ENCODE results near the gene RABAC1. TPM values are rescaled to one million over a fixed set of nuclear protein-coding genes. Genes with fewer than 3 reads are reported as not detected.

RABAC1 gene
- total and polyA plus RNA-seq, 2 donors (not counting 3 experiments of a cell fraction or from before 2014, with no cell fraction given): 178 to 591 TPM

DNA sequence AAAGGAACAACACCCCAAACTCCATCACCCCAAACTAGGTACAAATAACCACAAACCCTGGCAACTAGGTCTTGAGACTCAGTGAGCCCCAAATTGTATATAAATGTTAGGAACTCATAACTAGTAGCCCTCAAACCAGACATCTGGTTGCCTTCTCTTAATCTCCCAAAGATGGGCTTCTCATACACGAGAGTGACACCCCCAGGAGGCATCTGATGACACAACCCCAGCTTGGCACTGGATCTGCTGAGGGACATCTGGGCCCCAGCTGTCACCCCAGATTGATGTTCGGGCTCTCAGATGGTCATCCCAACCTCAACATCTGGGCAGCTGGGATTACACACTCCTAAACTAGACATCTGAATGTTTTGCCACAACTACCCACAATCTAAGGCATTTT, 14.8 kb downstream of the RABAC1 start:
- DNase-seq (ENCODE audit: low read depth, low spot score) (no peak), FAIRE-seq (no peak)
- ChIA-PET CTCF (no interaction called here), POLR2A (no interaction called here)
- Histone ChIP-seq H3K9ac (replicated peaks; ENCODE audit: extremely low read depth, insufficient read depth, low read length) (no peak overlapping the region), H2AFZ (ENCODE audit: low read depth, low read length) (no peak overlapping the region), H3K4me2 (ENCODE audit: insufficient read depth, low read length) (no peak overlapping the region), H3K4me3 (replicated peaks in 1 of 3; ENCODE audit: insufficient read depth in 1 of 3, low read depth in 1 of 3, low read length in 3 of 3) (no peak overlapping the region), H4K20me1 (replicated peaks; ENCODE audit: control insufficient read depth, extremely low read depth, insufficient read depth, low read length) (no peaks in the 10 kb centered on the region), H3K36me3 (ENCODE audit: control insufficient read depth in 2 of 2, extremely low read depth in 1 of 2, insufficient read depth in 2 of 2, low read length in 2 of 2) (no peaks in the 10 kb centered on the region), H3K4me1 (ENCODE audit: control insufficient read depth, extremely low read depth, insufficient read depth, low read length) (peaks cover 2% of the 10 kb centered on the region), H3K79me2 (ENCODE audit: control insufficient read depth, insufficient read depth, low read length) (no peaks in the 10 kb centered on the region), H3K9me3 (replicated peaks; ENCODE audit: control insufficient read depth, insufficient read depth, low read length) (no peaks in the 10 kb centered on the region), H3K9me1 (replicated peaks; ENCODE audit: control insufficient read depth, extremely low read depth, insufficient read depth, low read length) (no peaks in the 10 kb centered on the region), H3K27me3 (ENCODE audit: control insufficient read depth in 2 of 2, insufficient read depth in 2 of 2, low read length in 2 of 2) (peaks cover 7 to 9% of the 10 kb centered on the region in 2 experiments), H3K27ac (ENCODE audit: insufficient read depth, low read depth, low read length) (no peak overlapping the region)
- TF ChIP-seq, protein P1, sequence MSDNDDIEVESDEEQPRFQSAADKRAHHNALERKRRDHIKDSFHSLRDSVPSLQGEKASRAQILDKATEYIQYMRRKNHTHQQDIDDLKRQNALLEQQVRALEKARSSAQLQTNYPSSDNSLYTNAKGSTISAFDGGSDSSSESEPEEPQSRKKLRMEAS (IDR thresholded peaks at IDR 0.05; ENCODE audit: insufficient read depth, insufficient read length): no peak
- no peak for TF ChIP-seq EZH2 (IDR thresholded peaks at IDR 0.05; ENCODE audit: borderline replicate concordance, low read depth, low read length, severe bottlenecking)
- TF ChIP-seq GATA2 (IDR thresholded peaks at IDR 0.05; ENCODE audit: insufficient read depth, insufficient read length, low read depth, low read length): no peak
- TF ChIP-seq JUN (IDR thresholded peaks at IDR 0.05; ENCODE audit: borderline replicate concordance, insufficient read depth, insufficient read length, low read depth): no peak
- no peak for TF ChIP-seq POLR2AphosphoS5 (IDR thresholded peaks at IDR 0.05; ENCODE audit: insufficient read depth, low read depth, low read length)
- TF ChIP-seq MYC (IDR thresholded peaks at IDR 0.05; ENCODE audit: low read depth, low read length): no peak
- intact Hi-C loops (cut with micrococcal nuclease) (no loop called here), dilution Hi-C loops (cut with MboI; ENCODE audit: extremely low pct_ligation_motif_present, low sequenced_read_pairs) (no loop called here)
- BruUV-seq (replicated peaks): no TSS peak

- Histone ChIP-seq H3K9me3 (replicated peaks; ENCODE audit: control insufficient read depth, insufficient read depth, low read length) (no peaks in the 10 kb centered on the region), H2AFZ (ENCODE audit: low read depth, low read length) (no peak overlapping the region), H3K4me1 (ENCODE audit: control insufficient read depth, extremely low read depth, insufficient read depth, low read length) (peaks cover 2% of the 10 kb centered on the region), H3K4me3 (replicated peaks in 1 of 3; ENCODE audit: insufficient read depth in 1 of 3, low read depth in 1 of 3, low read length in 3 of 3) (no peak overlapping the region), H4K20me1 (replicated peaks; ENCODE audit: control insufficient read depth, extremely low read depth, insufficient read depth, low read length) (no peaks in the 10 kb centered on the region), H3K4me2 (ENCODE audit: insufficient read depth, low read length) (no peak overlapping the region), H3K9me1 (replicated peaks; ENCODE audit: control insufficient read depth, extremely low read depth, insufficient read depth, low read length) (no peaks in the 10 kb centered on the region), H3K27me3 (ENCODE audit: control insufficient read depth in 2 of 2, insufficient read depth in 2 of 2, low read length in 2 of 2) (peaks cover 15 to 19% of the 10 kb centered on the region in 2 experiments), H3K79me2 (ENCODE audit: control insufficient read depth, insufficient read depth, low read length) (no peaks in the 10 kb centered on the region), H3K36me3 (ENCODE audit: control insufficient read depth in 2 of 2, extremely low read depth in 1 of 2, insufficient read depth in 2 of 2, low read length in 2 of 2) (no peaks in the 10 kb centered on the region), H3K9ac (replicated peaks; ENCODE audit: extremely low read depth, insufficient read depth, low read length) (no peak overlapping the region), H3K27ac (ENCODE audit: insufficient read depth, low read depth, low read length) (no peak overlapping the region)
- no peak for TF ChIP-seq POLR2A (IDR thresholded peaks at IDR 0.05; ENCODE audit: low read depth, low read length)
- TF ChIP-seq, protein P2, sequence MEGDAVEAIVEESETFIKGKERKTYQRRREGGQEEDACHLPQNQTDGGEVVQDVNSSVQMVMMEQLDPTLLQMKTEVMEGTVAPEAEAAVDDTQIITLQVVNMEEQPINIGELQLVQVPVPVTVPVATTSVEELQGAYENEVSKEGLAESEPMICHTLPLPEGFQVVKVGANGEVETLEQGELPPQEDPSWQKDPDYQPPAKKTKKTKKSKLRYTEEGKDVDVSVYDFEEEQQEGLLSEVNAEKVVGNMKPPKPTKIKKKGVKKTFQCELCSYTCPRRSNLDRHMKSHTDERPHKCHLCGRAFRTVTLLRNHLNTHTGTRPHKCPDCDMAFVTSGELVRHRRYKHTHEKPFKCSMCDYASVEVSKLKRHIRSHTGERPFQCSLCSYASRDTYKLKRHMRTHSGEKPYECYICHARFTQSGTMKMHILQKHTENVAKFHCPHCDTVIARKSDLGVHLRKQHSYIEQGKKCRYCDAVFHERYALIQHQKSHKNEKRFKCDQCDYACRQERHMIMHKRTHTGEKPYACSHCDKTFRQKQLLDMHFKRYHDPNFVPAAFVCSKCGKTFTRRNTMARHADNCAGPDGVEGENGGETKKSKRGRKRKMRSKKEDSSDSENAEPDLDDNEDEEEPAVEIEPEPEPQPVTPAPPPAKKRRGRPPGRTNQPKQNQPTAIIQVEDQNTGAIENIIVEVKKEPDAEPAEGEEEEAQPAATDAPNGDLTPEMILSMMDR (IDR thresholded peaks at IDR 0.05; ENCODE audit: extremely low read depth in 1 of 2, insufficient read depth in 1 of 2, low read depth in 1 of 2, low read length in 2 of 2): no peak
- TF ChIP-seq JUN (IDR thresholded peaks at IDR 0.05; ENCODE audit: borderline replicate concordance, insufficient read depth, insufficient read length, low read depth): no peak
- TF ChIP-seq FOS (IDR thresholded peaks at IDR 0.05; ENCODE audit: borderline replicate concordance, insufficient read depth, low read length): no peak
- no peak for TF ChIP-seq EZH2 (IDR thresholded peaks at IDR 0.05; ENCODE audit: borderline replicate concordance, low read depth, low read length, severe bottlenecking)
- TF ChIP-seq GATA2 (IDR thresholded peaks at IDR 0.05; ENCODE audit: insufficient read depth, insufficient read length, low read depth, low read length): no peak
- TF ChIP-seq, protein P1 (IDR thresholded peaks at IDR 0.05; ENCODE audit: insufficient read depth, insufficient read length): no peak
- TF ChIP-seq POLR2AphosphoS5 (IDR thresholded peaks at IDR 0.05; ENCODE audit: insufficient read depth, low read depth, low read length): no peak
- no peak for TF ChIP-seq MYC (IDR thresholded peaks at IDR 0.05; ENCODE audit: low read depth, low read length)
- intact Hi-C loops (cut with micrococcal nuclease) (no loop called here), dilution Hi-C loops (cut with MboI; ENCODE audit: extremely low pct_ligation_motif_present, low sequenced_read_pairs) (no loop called here)
- DNase-seq (ENCODE audit: low read depth, low spot score) (no peak), FAIRE-seq (no peak)
- BruUV-seq (replicated peaks): no TSS peak
- ChIA-PET POLR2A (no interaction called here), CTCF (interaction anchor here (1.3 to 1.9 kb wide), 2 partner anchors 10 kb away, joined by 4 to 8 read pairs; no protein-coding TSS in a partner anchor)
Observed at GRCh38 chr19:41941410-41942202, 17.5 kb downstream of the RABAC1 start.

Measured in endothelial cell of umbilical vein (primary cell).